Measurements from ENCODE around the gene B4GALNT1. TPM values are rescaled to one million over a fixed set of nuclear protein-coding genes. Genes with fewer than 3 reads are reported as not detected.

The B4GALNT1 gene
- total and polyA plus RNA-seq, 2 of the 13 experiments (the other 11 are each of a cell fraction or from before 2014, with no cell fraction given), result 4.5 to 5.4 TPM

DNA sequence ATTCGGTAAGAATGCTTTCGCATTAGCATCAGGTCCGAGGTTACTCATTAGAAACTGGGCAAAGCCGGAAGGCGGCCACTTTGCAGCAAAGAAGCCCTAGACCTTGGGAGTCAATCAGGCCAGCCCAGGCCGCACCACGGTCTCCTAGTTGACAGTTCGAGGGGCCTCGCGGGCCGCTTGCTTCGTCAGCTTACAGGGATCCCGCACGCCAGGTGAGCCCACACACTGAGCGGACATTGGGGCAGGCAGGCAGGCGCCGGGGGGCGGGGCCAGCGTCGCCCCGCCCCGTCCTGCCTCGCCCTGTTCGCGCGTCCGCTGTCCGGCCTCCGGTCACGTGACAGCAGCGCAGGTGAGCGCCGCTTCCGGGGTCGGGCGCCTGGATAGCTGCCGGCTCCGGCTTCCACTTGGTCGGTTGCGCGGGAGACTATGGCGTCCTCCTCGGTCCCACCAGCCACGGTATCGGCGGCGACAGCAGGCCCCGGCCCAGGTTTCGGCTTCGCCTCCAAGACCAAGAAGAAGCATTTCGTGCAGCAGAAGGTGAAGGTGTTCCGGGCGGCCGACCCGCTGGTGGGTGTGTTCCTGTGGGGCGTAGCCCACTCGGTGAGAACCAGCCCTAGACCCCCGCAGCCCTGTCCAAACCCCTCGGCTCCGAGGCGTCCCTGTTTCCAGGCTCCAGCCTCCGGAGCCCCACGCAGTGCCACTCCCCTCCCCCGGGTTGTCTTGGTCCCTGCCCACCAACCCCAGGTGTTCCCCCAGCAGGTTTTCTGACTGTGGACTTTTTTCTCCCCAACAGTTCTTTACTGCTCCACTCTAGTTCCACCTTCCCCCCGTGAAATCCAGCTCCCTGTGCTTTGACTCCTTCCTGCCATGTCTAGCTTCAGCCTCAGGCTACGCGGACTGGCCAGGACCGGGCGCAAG lies 41.9 kb downstream of the B4GALNT1 start, which contains the start of gene PIP4K2C (continued):
- TF ChIP-seq, protein P1, sequence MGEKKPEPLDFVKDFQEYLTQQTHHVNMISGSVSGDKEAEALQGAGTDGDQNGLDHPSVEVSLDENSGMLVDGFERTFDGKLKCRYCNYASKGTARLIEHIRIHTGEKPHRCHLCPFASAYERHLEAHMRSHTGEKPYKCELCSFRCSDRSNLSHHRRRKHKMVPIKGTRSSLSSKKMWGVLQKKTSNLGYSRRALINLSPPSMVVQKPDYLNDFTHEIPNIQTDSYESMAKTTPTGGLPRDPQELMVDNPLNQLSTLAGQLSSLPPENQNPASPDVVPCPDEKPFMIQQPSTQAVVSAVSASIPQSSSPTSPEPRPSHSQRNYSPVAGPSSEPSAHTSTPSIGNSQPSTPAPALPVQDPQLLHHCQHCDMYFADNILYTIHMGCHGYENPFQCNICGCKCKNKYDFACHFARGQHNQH (CRISPR knock-in tag; IDR thresholded peaks at IDR 0.05), result 0 out of 2 replicates have a peak, but pooled peaks have one; percentile 29
- TF ChIP-seq, protein P2, sequence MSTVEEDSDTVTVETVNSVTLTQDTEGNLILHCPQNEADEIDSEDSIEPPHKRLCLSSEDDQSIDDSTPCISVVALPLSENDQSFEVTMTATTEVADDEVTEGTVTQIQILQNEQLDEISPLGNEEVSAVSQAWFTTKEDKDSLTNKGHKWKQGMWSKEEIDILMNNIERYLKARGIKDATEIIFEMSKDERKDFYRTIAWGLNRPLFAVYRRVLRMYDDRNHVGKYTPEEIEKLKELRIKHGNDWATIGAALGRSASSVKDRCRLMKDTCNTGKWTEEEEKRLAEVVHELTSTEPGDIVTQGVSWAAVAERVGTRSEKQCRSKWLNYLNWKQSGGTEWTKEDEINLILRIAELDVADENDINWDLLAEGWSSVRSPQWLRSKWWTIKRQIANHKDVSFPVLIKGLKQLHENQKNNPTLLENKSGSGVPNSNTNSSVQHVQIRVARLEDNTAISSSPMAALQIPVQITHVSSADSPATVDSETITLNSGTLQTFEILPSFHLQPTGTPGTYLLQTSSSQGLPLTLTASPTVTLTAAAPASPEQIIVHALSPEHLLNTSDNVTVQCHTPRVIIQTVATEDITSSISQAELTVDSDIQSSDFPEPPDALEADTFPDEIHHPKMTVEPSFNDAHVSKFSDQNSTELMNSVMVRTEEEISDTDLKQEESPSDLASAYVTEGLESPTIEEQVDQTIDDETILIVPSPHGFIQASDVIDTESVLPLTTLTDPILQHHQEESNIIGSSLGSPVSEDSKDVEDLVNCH (CRISPR knock-in tag; IDR thresholded peaks at IDR 0.05), result no peak
- TF ChIP-seq, protein P3, sequence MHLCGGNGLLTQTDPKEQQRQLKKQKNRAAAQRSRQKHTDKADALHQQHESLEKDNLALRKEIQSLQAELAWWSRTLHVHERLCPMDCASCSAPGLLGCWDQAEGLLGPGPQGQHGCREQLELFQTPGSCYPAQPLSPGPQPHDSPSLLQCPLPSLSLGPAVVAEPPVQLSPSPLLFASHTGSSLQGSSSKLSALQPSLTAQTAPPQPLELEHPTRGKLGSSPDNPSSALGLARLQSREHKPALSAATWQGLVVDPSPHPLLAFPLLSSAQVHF (CRISPR knock-in tag; IDR thresholded peaks at IDR 0.05), result no peak
- TF ChIP-seq SNAI1 (CRISPR knock-in tag; IDR thresholded peaks at IDR 0.05; ENCODE audit: borderline replicate concordance) (0 out of 2 replicates have a peak, but pooled peaks have one; percentile 66), NPAS2 (CRISPR knock-in tag; IDR thresholded peaks at IDR 0.05; ENCODE audit: borderline replicate concordance) (no peak), TAF1 (CRISPR knock-in tag; IDR thresholded peaks at IDR 0.05) (peak; percentile 67), FOSL2 (CRISPR knock-in tag; IDR thresholded peaks at IDR 0.05) (peak; percentile 6; the same call in 1 of the 2 replicates), GATAD1 (CRISPR knock-in tag; IDR thresholded peaks at IDR 0.05) (peak; percentile 77), ZNF234 (CRISPR knock-in tag; conservative IDR thresholded peaks at IDR 0.05) (no peak; the same call in 1 of the 2 replicates)
- TF ChIP-seq, protein P4, sequence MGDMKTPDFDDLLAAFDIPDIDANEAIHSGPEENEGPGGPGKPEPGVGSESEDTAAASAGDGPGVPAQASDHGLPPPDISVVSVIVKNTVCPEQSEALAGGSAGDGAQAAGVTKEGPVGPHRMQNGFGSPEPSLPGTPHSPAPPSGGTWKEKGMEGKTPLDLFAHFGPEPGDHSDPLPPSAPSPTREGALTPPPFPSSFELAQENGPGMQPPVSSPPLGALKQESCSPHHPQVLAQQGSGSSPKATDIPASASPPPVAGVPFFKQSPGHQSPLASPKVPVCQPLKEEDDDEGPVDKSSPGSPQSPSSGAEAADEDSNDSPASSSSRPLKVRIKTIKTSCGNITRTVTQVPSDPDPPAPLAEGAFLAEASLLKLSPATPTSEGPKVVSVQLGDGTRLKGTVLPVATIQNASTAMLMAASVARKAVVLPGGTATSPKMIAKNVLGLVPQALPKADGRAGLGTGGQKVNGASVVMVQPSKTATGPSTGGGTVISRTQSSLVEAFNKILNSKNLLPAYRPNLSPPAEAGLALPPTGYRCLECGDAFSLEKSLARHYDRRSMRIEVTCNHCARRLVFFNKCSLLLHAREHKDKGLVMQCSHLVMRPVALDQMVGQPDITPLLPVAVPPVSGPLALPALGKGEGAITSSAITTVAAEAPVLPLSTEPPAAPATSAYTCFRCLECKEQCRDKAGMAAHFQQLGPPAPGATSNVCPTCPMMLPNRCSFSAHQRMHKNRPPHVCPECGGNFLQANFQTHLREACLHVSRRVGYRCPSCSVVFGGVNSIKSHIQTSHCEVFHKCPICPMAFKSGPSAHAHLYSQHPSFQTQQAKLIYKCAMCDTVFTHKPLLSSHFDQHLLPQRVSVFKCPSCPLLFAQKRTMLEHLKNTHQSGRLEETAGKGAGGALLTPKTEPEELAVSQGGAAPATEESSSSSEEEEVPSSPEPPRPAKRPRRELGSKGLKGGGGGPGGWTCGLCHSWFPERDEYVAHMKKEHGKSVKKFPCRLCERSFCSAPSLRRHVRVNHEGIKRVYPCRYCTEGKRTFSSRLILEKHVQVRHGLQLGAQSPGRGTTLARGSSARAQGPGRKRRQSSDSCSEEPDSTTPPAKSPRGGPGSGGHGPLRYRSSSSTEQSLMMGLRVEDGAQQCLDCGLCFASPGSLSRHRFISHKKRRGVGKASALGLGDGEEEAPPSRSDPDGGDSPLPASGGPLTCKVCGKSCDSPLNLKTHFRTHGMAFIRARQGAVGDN (CRISPR knock-in tag; IDR thresholded peaks at IDR 0.05), result peak; percentile 93
- TF ChIP-seq, protein P5, sequence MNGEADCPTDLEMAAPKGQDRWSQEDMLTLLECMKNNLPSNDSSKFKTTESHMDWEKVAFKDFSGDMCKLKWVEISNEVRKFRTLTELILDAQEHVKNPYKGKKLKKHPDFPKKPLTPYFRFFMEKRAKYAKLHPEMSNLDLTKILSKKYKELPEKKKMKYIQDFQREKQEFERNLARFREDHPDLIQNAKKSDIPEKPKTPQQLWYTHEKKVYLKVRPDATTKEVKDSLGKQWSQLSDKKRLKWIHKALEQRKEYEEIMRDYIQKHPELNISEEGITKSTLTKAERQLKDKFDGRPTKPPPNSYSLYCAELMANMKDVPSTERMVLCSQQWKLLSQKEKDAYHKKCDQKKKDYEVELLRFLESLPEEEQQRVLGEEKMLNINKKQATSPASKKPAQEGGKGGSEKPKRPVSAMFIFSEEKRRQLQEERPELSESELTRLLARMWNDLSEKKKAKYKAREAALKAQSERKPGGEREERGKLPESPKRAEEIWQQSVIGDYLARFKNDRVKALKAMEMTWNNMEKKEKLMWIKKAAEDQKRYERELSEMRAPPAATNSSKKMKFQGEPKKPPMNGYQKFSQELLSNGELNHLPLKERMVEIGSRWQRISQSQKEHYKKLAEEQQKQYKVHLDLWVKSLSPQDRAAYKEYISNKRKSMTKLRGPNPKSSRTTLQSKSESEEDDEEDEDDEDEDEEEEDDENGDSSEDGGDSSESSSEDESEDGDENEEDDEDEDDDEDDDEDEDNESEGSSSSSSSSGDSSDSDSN (CRISPR knock-in tag; IDR thresholded peaks at IDR 0.05), result peak; percentile 32; the same call in 1 of the 2 replicates
- TF ChIP-seq, protein P6, sequence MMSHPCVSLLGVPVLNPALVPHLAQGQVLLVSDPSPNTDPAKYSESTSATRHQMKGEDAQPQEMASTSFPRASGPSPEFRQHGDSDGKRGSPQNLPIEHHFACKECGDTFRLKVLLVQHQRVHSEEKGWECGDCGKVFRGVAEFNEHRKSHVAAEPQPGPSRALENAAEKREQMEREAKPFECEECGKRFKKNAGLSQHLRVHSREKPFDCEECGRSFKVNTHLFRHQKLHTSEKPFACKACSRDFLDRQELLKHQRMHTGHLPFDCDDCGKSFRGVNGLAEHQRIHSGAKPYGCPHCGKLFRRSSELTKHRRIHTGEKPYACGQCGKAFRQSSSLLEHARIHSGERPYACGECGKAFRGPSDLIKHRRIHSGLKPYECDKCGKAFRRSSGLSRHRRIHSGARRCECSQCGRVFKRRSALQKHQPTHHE (CRISPR knock-in tag; IDR thresholded peaks at IDR 0.05; ENCODE audit: borderline replicate concordance), result no peak
